Posterior cingulate gyrus (tissue), 11 donors: ENCODE results near the gene NADK.

Experiments
- DNase-seq, 10 donors: peaks; one replicate each; pipeline versions ENCODE4 v3.0.0 to v3.0.0-alpha.2; 2020 to 2021; ENCODE audit warnings: mixed read lengths in 3 of 10
- intact Hi-C: fragments of 100-400 bp; cut with DNase I; formaldehyde crosslinking; loops from one replicate; pipeline ENCODE4 v1.15.1; 2023

Gene NADK

DNA sequence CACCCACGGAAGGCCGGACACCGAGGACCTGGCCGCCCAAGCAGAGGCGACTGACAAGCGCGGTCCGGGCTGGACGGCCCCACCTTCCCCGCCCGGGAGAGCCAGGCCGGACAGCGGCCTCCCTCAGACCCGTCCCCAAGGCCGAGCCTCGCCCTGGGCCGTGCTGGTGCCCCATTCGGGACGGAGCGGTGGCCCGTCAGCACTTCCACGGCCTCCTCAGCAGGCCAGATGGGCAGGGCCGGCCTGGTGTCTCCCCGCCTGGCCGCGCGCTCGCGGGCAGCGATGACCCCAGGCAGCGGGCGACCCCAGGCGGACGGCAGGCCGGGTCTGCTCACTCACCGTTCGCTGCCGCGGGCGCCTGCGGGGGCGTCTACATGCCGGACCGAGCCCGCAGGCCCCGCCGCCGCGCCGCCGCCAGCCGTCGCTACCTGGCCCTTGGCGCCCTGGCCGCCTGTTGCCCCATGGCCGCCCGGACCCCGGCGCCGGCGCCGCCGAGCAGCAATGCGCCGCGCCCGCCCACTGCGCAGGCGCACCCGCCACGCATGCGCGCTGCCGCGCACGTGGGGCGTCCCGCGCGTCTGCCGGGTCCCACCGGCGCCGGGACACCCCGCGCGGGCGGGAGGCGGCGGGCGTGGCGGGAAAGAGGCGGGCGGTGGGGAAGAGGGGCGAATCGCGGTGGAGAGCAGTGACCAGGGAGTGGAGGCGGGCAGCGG, at the start of gene NADK:
TSS of gene NADK (minus strand) at position 521 of the 713 bp plus-strand sequence. CDS start 13,064 bp downstream, outside the sequence.
- intact Hi-C loops: loop anchor here (2.0 to 5.0 kb wide), 2 partner anchors 113 to 129 kb away; partner anchors contain the start of gene GNB1
- DNase-seq: peak in 7 of 10 donors; percentile 43 to 93 (median 72)

DNA sequence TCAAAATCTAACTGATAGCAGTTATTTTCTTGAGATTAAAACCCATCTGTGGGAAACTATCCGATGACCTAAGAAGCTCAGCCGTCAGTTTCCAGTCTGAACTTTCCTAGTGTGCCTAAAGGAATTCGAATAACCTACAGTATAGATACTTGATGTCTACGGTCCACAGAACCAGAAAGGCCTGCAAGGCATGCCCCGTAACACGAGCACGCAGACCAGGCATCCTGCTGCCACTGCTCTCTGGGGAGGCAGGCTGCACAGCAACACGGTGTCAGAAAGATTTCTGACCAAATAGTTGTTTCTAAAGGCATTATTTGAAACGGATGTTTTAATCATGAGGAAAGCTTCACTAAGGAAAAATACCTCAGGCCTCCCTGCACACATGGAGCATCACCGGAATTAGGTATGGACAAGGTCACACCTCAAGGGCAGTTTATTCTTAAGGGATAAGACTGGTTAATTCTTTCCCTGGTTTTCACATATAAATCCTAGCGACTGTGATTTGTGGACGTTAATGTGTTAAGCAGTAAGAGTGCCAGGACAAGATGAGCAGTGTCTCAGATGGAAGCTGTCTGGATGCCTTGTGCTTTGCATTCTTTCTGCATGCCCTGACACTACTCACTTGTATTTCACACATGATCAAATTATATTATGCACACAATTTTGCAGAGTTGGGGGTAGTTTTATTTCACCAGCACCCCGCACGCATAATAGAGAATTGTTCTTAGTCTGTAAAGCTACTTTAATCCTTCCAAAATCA, 49.0 kb upstream of the NADK start:
- no peak for DNase-seq
- intact Hi-C loops: no loop called here

- intact Hi-C loops: no loop called here
- no peak for DNase-seq
These were observed 48.3 kb upstream of the NADK start for GRCh38 chr1:1826356-1827088.

DNA sequence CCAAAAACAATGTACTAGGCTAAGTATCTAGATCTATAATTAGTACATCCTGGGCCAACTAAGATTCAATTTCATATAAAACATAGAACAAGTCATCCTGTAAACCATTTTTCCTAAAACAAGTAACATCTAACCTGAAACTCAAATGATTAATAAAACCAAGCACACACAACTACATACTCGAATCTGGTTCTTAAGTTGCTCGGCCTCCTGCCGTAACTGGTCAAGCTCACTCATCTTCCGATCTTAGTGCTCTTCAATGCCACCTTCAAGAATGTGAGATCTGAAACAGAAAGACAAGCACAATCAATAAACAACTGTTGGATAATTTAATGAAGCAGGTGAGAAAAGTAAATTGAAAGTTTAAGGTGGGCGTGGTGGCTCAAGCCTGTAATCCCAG, 46.9 kb upstream of the NADK start:
- intact Hi-C loops: no loop called here
- DNase-seq: no peak

DNA sequence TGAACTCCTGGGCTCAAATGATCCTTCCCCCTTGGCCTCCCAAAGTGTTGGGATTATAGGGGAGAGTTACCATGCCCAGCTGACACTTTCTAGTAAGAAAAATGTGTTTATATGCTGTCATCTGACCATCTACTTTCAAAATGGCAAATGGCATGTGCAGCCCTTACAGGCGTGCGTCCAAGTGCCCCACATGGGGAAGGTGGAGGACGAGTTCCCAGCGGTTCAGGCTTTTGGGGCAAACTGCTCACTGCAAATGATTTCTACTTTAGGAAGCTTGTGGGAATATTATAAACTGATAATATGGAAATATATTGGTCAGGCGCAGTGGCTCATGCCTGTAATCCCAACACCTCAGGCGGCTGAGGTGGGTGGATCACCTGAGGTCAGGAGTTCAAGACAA, 41.5 kb upstream of the NADK start:
- peak in 1 of 10 donors; percentile 37 for DNase-seq
- intact Hi-C loops: no loop called here

DNA sequence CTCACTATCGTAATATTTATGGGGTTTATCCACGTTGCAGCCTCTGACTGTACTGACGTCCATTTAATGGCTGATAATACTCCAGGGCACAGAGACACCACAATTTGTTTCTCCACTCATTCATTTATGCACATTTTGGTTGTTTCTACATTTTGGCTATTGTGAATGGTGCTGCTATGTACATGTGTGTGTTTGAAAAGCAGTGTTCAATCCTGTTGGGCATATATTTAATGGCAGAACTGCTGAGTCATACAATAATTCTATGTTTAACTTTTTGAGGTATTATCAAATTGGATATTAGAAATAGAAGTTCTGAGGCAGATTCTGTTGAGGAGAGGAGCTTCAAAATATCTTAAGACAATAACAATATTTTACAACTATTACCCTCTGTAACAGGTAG, 39.0 kb upstream of the NADK start:
- no peak for DNase-seq
- intact Hi-C loops: no loop called here

DNA sequence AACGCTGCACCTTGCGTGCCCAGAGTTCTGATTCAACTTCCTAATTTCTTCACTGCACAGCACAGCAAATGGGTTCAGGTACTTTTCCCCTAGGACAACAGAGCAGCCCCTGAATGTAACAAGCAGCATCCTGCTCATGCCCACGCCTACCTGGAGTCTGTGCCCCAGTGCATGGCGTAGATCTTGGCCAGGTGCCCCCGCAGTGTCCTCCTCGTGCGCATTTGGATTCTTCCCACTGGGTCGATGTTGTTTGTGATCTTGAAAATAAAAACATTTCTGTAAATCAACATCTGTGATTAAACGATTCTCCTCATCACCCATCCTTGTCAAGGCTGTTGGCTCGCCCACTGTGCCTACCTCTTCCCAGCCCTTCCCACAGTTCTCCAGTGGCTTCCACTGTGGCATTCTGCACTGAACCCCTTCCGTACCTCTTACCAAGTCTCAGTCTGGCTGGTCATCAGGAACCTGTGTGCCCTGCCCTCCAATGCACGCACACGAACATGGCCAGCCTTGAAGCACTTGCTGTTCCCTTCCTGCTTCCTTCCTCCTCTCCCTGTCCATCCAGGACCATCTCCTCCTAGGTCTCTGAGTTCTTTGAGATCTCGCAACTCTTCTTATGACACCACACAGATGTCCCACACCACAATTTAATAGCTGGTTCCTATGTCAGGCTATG, 37.5 kb upstream of the NADK start:
- intact Hi-C loops: no loop called here

DNA sequence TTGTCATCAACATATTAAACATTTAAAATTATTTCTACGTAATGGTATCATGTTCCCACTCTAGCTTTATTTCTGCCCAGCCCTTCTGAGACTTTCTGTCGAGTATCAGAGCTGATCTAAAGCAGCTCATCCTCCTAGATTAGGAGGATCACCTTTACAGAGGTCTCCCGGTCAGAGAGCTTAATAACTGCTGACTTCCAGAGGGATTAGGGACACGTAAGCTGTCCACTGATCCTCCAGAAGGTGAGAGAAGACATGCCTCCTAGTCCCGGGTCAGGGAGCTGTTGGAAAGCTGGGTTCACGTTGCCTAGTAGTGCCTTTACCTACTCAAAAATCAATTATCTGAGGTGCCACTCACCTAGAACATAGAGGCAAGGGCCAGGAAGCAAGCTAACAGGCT, 31.2 kb upstream of the NADK start:
- peak in 1 of 10 donors; percentile 3 for DNase-seq
- intact Hi-C loops: no loop called here

More for the DNA sequence above, 37.5 kb upstream of the NADK start:
- peak in 2 of 10 donors; percentile 78 to 82 for DNase-seq

DNA sequence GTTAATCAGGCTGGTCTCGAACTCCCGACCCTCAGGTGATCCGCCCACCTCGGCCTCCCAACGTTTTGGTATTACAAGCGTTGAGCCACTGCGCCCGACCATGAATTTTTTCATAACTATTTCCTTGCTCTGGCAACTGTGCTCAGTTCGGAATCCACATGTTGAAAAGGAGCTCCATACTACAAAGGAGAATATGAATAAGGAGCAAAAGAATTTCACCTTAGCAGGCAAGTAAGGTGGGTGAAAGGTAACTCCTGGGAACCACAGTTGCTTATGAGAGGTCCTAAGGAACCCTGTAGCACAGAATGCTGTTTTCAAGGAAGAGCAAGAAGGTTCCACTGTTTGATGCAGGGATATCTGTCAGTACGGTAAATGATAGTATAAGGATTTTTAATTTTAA, 29.9 kb upstream of the NADK start:
- DNase-seq: no peak
- intact Hi-C loops: no loop called here

DNA sequence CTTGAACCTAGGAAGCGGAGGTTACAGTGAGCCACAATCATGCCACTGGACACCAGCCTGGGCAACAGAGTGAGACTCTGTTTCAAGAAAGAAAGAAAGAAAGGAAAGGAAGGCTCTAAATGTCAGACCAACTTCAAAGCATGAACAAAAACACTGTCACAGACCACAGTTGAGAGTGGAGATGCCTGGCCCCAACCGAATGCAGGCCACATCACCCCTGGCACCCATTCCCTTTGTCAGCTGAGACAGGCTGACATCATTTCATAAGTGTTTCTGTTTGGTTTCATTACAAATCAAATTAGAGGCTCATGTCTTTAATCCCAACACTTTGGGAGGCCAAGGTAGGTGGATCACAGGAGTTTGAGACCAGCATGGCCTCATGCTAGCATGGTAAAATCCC, 28.6 kb upstream of the NADK start:
- intact Hi-C loops: no loop called here
- DNase-seq: peak in 5 of 10 donors; percentile 24 to 87 (median 39)

DNA sequence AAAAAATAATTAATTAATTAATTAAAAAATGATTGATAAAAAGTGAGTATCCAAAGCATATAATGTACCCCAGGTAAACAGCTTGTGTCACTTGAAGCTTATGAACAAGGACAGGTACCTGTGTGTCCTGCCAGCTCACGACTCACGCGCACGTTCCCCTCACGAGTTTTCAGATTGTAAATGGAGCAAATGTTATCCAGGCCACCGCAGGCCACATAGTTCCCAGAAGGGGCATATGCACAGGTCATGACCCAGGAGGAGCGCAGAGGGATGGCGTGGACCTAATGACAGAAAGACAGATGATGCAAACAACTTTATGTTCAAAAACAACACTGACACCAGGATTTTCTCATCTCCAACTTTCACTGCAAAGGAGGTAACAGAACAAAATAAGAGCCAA, 26.0 kb upstream of the NADK start:
- intact Hi-C loops: no loop called here
- peak in 3 of 10 donors; percentile 5 to 38 (median 33) for DNase-seq

DNA sequence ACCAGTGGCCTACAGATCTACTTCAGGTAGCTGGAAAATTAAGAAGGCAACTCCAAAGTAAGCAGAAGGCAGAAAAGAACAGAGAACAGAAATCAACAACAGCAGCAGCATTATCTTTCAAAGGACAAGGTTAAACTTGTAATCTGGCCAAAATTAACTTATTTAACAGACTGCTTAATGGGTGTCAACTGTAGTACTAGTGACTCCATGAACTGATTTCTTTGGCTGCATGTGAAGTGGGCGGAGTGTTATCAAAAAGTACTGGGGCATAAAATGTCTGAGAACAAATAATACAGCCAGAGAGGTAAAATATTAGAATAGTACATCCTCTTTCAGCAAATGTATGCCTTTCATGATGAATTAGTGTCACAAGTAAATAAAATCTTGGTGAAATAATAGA, 24.6 kb upstream of the NADK start:
- DNase-seq: no peak
- intact Hi-C loops: no loop called here

DNA sequence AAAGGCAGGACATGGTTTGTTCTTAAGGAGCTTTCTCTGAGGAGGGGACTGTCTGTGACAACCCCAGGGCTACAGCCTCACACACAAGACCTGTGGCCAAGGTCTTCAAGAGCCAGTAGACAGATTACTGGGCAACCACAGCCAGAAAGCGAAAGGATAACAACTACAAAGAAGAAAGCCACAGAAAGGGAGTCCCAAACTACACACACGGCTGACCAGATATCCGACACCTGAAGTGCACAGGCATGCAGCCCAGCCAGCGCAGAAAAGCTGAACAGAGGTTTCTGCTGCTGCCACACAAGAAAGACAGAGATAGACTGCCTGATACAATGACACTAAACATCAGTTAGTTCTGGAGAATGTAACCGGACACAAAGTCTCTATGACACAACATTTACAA, 21.4 kb upstream of the NADK start:
- intact Hi-C loops: no loop called here
- peak in 2 of 10 donors; percentile 4 to 9 for DNase-seq

- peak in 1 of 10 donors; percentile 63 for DNase-seq
- intact Hi-C loops: no loop called here
These were observed 19.6 kb upstream of the NADK start for GRCh38 chr1:1797731-1798341.

GRCh38 chr1:1796466-1796865, 18.2 kb upstream of the NADK start:
- DNase-seq: peak in 1 of 10 donors; percentile 64
- intact Hi-C loops: no loop called here

GRCh38 chr1:1794999-1795398, 16.7 kb upstream of the NADK start:
- intact Hi-C loops: no loop called here
- DNase-seq: peak in 2 of 10 donors; percentile 37 to 75

- peak in 2 of 10 donors; percentile 58 to 67 for DNase-seq
- intact Hi-C loops: no loop called here
These were observed 15.4 kb upstream of the NADK start for GRCh38 chr1:1793481-1794244.

- intact Hi-C loops: no loop called here
- peak in 3 of 10 donors; percentile 46 to 77 (median 69) for DNase-seq
These were observed 10.6 kb upstream of the NADK start for GRCh38 chr1:1788646-1789431.
